A673 (cell line): ENCODE measurements around the gene CUX1.

ENCODE experiments used
- EZH2 ChIP-seq: fragments of 200-600 bp; sonication (generic); IDR thresholded peaks from 2 replicates; pipeline ENCODE4 v1.6.1; 2017; ENCODE audit warnings: borderline replicate concordance, low read depth, mild to moderate bottlenecking, mixed read lengths, antibody characterized with exemption, low read length; ENCODE audit not compliant: poor library complexity, severe bottlenecking
- TF ChIP-seq, protein P1 (sequence below): fragments of 300-800, 200-600 bp; sonication (generic); conservative IDR thresholded peaks from 2 replicates; pipeline ENCODE4 v1.5.1; 2017; ENCODE audit warnings: low read depth, mild to moderate bottlenecking, antibody characterized with exemption, low read length, moderate library complexity, mixed read lengths

- TF ChIP-seq, protein P1, sequence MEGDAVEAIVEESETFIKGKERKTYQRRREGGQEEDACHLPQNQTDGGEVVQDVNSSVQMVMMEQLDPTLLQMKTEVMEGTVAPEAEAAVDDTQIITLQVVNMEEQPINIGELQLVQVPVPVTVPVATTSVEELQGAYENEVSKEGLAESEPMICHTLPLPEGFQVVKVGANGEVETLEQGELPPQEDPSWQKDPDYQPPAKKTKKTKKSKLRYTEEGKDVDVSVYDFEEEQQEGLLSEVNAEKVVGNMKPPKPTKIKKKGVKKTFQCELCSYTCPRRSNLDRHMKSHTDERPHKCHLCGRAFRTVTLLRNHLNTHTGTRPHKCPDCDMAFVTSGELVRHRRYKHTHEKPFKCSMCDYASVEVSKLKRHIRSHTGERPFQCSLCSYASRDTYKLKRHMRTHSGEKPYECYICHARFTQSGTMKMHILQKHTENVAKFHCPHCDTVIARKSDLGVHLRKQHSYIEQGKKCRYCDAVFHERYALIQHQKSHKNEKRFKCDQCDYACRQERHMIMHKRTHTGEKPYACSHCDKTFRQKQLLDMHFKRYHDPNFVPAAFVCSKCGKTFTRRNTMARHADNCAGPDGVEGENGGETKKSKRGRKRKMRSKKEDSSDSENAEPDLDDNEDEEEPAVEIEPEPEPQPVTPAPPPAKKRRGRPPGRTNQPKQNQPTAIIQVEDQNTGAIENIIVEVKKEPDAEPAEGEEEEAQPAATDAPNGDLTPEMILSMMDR: no peak
- no peak for TF ChIP-seq EZH2
Observed at GRCh38 chr7:102045681-102046372, 228.4 kb downstream of the CUX1 start.
